DLD1 (cell line): ENCODE results near the gene FOXM1.

Source experiments
- in situ Hi-C: cut with HindIII; loops from 2 replicates; pipeline ENCODE4 v1.10.0; 2017; ENCODE audit warnings: low sequenced_read_pairs

Gene FOXM1

DNA sequence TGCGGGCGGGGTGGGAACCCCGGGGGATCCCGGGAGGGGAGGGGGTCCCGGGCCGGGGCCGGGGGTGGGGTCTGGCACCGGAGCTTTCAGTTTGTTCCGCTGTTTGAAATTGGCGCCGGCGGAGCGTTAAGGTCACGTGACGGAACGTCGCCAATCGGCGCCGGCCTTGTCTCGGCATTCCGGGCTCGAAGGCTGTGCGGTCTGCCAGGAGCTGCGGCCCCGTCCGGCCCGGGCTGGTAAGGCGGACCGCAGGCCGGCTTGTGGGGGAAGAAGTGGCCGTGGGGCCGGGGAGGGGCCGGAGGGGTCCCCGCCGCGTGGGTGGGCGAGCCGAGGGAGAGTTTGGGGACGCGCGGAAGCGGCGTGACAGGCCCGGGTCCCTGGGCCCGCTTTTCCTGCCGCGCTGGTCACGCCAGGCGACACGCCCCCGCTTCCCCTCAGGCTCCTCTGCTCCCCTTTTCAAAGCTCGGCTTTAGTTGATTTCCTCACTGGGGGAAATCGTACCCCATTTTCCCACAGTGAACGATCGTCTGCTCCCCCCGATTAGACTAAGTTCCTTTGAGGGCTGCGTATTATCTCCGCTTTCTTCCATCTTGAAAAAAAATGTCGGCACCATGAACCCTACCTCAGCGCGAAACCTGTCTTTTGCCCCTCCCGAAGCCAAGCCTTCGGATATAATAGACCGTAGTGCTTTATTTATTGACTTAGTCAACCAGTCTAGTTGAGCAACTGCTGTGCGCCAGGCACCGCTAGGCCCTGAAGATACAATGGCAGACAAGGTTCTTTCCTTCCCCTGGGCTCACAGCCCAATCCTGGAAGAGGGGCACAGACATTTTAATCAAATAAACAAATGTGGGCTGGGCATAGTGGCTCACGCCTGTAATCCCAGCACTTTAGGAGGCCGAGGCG is at the start of gene FOXM1, which contains the start of gene RHNO1:
Gene FOXM1, minus strand, starts transcription at position 128 of the 906 bp plus-strand sequence. CDS start 2,696 bp downstream, outside the sequence.
Gene RHNO1, plus strand, starts transcription at position 177 of the 906 bp plus-strand sequence. CDS start 8,144 bp downstream, outside the sequence.
- in situ Hi-C loops, result no loop called here

DNA sequence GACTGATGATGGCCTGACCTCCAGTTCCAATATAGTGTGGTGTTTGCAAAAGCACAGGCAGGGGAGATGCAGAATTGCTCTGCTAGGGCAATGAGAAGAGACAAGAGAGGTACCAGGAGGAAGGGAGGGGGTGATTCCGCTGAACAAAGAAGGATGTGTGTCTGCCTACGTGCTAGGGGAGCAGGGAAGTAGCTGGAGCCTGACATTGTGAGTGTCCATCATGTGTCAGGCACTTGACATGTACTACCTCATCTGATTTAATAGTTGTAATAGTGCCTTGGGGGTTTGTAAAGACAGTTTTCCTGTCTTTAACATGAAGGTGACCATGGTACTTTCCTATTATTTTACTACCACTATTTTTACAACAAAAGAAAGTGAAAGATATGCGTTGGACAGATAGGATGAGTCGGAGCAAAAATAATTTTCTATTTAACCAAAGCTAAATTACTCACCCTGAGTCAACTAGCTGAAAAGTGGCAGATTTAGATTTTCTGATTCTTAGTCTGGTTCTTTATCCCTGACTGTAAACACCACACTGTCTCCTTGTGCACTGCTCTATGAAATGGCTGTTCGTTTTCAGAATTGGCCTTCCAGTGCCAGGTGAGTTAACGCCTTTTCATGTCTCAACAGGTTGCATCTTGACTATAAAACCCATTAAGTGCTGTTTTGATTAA is 48.5 kb upstream of the FOXM1 start:
- in situ Hi-C loops, result no loop called here

GRCh38 chr12:2924019-2924418 is 47.0 kb upstream of the FOXM1 start:
- in situ Hi-C loops, result no loop called here

GRCh38 chr12:2923057-2923456 is 46.1 kb upstream of the FOXM1 start:
- in situ Hi-C loops, result no loop called here

- in situ Hi-C loops, result no loop called here
Measured at GRCh38 chr12:2922329-2922728, 45.4 kb upstream of the FOXM1 start.

DNA sequence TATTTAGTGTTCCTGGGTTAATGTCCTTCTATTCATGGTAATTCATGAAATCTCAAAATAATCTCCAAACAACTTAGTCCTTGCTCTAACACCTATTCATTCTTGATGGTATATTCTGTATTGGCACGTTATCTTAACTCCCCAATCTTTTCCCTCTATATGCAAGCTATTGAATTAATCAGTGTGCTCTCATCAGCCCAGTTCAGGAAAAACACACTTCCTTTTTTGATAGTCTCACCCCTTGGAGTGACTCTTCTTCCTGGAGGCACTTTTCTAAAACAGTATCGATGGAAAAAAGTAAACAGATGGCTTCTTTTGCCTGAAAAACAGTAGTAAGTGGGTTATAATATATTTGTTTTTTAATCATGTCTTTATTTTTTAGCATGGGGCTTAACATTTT is 42.3 kb upstream of the FOXM1 start:
- in situ Hi-C loops, result no loop called here

GRCh38 chr12:2912216-2912575 is 35.2 kb upstream of the FOXM1 start:
- in situ Hi-C loops, result no loop called here

- in situ Hi-C loops, result no loop called here
Measured at GRCh38 chr12:2904260-2904659, 27.3 kb upstream of the FOXM1 start.

DNA sequence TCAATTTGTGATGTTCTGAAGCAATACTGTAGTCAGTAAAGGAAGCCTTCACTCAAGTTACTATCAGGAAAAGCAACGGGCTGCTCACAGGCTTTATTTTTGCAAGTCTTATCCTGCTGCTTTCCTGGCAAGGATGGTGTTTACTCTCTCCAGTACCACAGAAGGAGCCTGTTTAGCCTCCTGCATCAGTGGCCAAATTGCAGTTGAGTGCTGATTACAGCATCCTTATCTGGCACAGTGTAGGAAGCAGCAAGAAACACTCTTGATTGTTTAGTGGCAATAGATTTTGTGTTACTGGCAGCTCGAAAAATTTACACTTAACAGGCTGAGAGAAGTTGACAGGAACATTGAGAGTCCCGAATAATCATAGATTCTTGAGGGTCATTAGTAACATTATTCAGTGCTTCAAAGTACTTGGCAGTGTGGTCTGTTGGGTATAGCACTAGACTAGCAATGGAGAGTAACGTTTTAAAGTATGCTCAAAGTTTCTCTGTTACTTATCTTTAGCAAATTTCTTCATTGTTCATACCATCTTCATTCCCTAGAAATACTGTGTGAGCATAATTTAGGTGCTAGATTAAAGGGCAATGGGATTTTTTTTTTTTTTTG is 25.4 kb upstream of the FOXM1 start:
- in situ Hi-C loops, result no loop called here

DNA sequence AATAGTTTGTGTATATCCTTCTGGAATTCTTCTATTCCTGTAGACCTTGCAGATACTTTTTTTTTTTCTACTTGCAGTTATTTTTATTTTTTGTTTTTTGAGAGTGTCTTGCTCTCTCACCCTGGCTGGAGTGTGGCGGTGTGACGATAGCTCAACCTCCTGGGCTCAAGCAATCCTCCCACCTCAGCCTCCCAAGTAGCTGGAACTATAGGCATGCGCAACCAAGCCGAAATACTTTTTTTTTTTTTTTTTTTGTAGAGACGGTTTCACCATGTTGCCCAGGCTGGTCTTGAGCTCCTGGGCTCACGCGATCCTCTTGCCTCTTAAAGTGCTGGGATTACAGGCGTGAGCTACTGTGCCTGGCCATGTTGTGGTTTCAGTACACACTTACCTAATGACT is 23.7 kb upstream of the FOXM1 start:
- in situ Hi-C loops, result no loop called here

DNA sequence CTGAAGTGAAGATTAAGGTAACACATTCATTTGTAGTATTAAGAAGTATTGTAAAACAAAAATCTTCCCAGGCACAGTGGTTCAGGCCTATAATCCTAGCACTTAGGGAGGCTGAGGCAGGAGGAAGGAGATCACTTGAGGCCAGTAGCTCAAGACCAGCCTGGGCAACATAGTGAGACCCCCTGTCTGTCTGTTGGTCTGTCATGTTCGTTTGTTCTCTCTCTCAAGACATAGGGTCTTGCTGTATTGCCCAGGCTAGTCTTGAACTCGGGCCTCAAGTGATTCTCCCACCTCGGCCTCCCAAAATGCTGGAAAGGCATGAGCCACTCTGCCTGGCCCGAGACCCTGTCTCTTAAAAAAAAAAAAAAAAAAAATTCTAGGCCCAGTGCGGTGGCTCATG is 20.4 kb upstream of the FOXM1 start:
- in situ Hi-C loops, result no loop called here

- in situ Hi-C loops, result no loop called here
Measured at GRCh38 chr12:2895511-2895910, 18.5 kb upstream of the FOXM1 start.

DNA sequence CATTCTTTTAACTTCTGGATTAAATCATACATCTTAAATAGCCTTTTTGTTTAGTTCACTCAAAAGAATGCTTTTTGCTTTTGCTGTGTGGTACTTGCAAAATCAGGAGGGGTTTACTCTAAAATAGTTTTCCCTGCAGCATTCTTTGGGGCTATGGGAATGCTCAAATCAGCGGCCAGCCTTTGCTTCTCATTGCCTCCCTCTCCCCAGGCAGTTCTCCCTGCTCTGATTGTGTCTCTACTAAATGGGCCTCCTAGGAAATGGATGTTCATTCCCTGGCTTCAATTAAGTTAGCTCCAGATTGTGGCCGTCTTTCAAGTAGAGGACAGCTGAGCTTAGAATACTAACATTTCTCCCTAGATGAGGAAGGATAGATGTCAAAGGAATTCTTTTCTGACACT is 18.1 kb upstream of the FOXM1 start:
- in situ Hi-C loops, result no loop called here

DNA sequence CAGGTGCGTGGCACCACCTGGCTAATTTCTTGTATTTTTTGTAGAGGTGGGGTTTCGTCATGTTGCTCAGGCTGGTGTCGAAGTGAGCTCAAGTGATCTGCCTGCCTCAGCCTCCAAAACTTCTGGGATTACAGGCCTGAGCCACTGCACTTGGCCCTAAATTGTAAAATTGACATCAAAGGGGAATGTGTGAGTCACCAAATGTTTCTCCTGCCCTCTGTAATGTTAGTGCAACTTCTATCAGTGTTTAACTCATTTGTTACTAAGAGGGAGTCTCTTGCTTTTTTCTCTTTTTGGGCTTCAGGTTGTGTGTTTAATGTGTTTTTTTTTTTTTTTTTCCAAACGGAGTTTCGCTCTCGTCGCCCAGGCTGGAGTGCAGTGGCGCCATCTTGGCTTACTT is 16.0 kb upstream of the FOXM1 start:
- in situ Hi-C loops, result no loop called here

DNA sequence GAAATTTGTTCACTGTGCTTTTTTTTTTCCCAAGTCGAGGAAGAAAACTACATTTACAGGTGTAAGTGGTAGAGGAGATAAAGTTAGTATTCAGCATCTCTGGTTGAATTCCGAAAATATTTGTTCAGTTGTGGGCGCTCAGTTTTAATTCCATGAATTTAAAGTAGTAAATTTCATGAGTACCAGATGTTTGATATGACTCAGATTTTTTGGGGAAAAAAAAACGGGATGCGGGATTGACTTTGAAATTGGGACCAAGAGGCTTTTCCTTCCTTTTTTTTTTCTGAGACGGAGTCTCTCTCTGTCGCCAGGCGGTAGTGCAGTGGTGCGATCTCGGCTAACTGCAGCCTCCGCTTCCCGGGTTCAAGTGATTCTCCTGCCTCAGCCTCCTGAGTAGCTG is 15.3 kb upstream of the FOXM1 start:
- in situ Hi-C loops, result no loop called here

DNA sequence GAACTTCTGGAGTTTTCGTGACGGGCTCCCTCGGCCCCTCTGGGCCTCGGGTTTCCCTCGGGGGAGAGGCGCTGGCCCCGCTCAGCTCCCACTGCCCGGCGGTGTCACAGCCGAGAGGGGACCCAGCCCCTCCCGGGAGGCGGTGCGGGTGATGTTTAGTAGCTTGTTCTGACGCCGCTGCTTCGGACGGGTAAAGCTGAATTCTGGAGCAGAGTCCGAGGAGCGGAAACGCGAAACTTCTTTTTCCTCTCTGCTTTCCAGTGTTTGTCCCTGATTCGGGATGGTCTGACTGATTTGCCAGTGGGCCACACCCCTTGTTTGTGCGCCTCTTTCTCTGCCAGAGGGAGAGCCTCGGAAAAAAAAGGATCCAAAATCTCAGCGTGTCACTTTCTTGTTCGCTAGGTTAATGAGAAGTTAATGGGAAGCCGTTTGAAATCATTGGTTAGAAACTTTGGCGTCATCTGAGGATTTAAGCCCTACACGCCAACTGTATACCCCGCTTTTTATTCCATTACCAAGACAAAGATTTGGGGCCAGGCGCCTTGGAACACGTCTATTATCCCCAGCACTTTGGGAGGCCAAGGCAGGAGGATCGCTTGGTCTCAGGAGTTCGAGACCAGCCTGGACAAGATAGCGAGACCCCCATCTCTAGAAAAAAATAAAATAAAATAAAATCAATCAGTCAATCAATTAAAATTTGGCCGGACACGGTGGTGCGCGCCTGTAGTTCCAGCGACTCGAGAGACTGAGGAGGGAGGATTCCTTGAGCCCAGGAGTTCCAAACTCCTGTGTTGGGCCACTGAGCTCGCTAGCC is 14.5 kb upstream of the FOXM1 start:
- in situ Hi-C loops, result no loop called here

DNA sequence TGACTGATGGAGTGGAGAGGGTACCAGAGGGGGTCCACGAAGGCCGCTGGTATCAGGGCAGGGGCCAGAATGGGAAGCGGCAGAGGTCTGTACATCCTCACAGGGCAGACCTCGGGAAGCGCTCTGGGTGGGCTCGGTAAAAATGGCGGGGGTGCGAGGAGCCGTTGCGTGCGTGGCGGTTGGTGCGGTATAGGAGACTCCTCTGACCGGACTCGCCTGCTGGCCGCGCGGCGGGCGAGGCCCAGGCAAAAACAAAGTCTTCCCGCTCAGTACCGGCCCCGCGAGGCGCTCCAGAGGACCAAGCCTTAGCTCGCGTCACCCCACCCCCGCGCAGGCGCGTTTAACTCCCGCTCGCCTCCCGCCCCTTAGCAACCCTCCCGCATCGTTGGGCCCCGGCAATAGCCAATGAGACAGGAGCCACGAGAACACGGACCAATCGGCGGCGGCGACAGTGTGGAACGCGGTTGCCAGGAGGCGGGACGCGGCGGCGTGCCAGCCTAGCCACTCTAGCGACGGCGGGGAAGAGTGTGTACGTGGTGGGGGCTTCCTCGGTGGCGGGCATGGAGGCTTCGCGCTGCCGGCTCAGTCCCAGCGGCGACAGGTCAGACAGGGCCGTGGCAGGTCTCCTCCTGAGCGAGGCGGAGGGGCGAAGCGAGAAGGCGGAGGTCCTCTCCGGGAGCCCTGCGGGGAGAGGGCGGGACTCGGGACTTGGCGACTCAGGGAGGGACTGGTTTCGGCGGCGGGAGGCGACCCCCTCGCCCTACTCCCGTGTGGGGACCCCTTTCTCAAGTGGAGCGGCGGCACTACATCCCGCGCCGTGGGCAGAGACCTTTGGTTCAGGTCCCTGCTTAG is 13.6 kb upstream of the FOXM1 start, which contains the start of gene TULP3:
Gene TULP3, plus strand, starts transcription at position 504 of the 852 bp plus-strand sequence. Its CDS starts 57 bp downstream, at position 561.
- in situ Hi-C loops, result no loop called here

DNA sequence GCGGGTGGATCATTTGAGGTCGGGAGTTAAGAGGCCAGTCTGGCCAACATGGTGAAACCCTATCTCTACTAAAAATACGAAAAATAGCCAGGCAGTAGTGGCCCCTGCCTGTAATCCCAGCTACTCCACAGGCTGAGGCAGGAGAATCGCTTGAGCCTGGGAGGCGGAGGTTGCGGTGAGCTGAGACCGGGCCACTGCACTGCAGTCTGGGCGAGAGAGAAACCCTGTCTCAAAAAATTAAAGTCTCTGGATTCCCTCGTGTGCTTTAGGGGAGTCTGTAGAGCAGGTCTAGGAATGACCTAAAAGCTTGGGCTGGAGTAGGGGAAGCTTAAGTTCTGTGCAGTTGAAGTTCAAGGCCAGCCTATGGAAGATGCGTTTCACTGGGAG is 13.0 kb upstream of the FOXM1 start:
- in situ Hi-C loops, result no loop called here

- in situ Hi-C loops, result no loop called here
Measured at GRCh38 chr12:2886768-2887450, 9.9 kb upstream of the FOXM1 start.
